Stimulated activated naive CD4-positive, alpha-beta T cell treated with Interleukin-2 at 50 U/mL for 16 hours (primary cell): ENCODE measurements around the gene LHFPL6.

Source experiments
- DNase-seq: peaks from one replicate; lab custom pipeline; 2025; lab: John Stamatoyannopoulos, UW

Gene LHFPL6

DNA sequence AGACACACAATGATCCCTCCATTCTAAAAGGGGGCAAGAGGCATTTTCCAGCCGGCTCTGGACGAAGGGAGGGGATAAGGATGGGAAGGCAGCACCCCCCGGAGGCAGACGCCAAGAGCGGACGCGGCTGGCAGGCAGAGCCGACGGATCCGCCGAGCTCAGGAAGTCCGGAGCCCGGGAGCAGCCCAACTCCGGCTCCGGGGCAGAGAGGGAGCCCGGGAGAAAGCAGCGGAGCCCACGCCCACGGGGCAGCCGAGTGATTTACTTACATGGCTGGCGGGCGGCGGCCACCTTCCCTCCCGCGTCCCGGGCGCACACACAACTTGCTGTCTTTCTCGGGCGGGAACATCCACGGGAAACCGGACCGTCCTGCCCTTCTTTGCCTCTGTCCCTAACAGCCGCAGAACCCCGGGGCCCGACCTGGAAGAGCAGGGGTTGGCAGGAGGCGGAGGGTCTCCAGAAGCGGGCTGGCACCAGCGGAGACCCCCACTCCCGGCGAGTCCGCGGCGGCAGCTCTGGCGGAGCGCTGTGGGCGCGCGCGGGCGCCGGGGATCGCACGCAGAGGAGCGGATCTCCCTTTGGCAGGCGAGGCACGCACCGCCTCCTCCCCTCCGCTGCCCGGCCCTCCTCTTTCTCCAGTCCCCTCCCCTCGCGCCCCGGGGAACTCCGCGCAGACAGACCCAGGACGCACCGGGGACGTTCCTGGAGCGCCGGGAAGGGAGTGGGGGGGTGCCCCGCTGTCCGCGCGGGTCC, at the start of gene LHFPL6:
Gene LHFPL6, minus strand, starts transcription at position 580 of the 753 bp plus-strand sequence.
- peak; percentile 61 for DNase-seq

DNA sequence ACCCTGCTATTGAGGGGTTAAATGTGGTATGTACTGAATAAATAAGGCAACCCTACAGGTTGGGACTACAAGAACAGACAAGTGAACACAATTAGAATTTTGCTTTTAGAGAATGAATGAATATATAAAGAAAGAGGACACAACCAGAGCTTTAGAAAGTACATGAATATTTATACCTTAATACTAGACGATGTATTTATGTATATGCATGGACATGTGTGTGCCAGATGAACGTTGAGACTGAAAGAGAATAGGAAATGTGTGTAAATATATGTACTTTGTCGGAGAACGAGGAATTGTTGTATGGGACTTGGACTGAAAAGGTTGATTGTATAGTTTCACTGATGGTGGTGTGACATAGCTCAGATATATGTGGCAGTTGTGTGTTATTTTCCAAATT, 43.1 kb upstream of the LHFPL6 start:
- DNase-seq: no peak

DNA sequence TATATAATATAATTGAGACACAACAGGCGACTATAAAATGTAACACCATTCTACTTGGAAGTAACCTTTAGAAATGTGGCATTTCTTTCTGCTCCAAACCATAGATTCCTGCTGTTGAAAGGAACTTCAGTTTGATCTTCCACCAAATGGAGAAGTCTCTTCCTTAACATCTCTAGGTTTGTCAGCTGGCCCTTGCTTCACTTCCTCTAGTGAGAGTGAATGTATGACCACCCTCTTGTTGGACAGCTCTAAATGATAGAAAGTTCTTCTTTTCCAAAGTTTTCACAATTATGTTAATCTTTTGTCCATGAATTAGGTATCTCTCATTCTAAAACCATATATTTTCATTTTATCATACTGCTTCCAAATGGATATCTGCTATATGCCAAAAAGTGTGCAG, 38.7 kb upstream of the LHFPL6 start:
- DNase-seq: no peak

DNA sequence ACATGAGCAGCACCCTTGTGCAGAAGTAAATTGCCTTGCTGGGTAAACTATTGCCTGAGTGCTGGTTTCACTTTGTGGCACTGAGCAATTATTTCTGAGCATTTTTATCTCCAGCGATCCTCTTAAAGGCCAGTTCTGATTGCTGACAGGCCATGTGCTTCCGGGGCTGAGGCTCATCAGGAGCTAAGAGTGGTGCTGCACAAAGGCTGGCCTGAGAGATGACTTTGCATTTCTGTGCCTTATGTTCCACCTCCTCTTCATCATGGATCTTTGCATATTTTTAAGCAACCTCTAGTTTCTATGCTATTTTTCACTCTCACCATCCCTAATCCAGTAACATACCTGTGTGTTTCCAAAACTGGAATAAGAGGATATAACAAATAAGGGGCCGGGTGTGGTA, 34.9 kb upstream of the LHFPL6 start:
- no peak for DNase-seq

DNA sequence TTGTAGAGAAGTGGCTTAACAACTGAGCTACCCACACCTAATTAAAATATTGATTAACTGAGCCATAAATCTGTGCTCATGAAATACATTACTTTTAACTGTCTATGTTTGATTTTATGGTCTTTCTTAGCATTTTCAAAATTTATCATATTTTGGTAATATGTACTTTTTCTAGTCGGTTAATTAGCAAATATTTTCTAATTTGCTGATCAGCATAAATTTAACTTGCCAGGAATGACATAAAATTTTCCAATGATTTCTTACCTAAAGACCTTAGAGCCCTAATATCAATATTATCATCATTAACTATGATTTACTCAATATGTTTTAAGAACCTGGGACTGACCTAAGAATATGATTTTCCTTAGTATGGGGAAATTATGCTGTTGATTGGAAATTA, 32.6 kb upstream of the LHFPL6 start:
- no peak for DNase-seq

DNA sequence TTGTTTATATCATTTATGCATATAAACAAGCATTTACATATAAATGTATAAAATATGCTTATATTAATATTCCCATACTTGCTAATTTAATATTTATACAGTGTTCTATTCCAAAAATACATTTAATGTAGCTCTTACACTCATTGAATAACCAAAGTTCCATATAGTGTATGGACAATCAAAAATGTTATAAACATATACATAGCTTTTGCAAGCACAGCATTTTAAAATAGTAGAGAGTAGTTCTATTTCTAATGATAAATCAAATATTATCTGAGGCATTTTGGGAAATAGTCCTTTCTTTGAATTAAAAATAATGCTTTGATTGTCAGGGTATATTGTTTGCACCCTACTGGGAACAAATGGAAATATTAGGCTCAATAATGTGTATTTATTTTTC, 30.0 kb upstream of the LHFPL6 start:
- DNase-seq: no peak

DNA sequence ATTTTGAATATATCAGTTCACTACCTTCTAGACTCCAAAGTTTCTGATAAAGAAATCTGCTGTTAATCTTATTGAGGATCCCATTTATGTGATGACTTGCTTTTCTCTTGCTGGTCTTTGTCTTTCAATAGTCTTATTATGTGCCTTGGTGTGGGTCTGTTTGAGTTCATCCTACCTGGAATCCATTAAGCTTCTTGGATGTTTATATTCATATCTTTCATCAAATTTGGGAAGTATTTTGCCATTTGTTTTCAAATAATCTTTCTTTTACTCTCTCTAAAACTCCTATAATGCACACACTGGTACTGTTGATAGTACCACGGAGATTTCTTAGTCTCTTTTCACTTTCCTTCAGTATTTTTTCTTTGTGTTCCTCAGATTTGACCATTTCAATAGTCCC, 28.3 kb upstream of the LHFPL6 start:
- DNase-seq: no peak

DNA sequence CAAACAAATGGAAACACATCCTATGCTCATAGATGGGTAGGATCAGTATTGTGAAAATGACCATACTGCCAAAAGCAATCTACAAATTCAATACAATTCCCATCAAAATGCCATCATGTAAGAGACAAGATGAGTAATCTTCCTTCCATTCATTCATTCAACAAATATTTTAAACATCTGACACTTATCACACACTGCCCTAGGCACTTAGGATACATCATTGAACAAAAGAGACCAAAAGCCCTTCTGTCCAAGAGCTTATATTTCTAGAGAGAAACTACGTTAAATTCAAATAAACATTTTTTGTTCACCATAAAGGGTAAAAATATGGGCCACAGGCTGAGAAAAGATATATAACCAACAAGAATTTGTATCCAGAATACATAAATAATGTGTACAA, 20.5 kb upstream of the LHFPL6 start:
- DNase-seq: no peak

DNA sequence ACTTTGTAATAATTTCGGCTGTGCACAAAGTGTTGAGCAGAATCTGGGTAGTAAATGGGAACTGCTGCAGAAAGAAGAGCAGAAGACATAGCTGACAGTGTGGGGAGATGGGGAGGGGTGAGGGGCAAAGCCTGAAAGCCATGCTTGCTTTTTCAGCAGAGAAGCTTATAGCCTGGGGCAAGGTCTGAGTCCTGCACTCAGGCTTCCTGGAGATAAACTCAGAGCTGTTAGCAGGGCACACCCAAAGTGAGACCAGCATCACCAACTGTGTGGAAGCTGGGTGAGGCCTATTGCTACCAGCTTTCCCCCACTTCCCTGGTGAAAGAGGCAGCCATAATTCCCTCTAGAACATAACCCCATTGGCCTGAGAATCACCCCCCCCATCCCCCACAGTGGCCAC, 15.6 kb upstream of the LHFPL6 start:
- DNase-seq: no peak

DNA sequence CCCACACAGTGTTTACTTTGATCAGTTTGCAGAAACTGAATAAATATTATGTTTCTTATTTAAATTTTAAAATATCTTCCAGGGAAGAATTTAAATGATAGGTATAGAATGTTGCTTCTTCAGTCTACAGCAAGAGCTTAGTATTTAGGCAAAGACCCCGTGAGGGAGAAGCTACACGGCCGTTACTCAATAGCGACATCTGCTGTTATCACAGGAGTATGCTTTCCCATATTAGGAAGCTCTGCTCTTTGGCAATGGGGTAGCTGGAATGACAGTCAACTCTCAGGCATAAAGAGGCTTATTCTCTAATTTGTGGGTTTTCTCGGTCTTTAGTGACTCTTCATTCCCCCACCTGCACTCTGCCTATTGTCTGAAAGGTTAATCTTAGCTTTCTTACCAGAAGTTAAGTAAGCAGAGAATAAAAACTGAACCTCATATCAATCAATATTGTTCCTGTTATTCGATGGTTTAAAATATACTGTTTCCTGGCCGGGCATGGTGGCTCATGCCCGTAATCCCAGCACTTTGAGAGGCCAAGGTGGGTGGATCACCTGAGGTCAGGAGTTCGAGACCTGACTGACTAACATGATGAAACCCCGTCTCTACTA, 13.2 kb upstream of the LHFPL6 start:
- DNase-seq: no peak

DNA sequence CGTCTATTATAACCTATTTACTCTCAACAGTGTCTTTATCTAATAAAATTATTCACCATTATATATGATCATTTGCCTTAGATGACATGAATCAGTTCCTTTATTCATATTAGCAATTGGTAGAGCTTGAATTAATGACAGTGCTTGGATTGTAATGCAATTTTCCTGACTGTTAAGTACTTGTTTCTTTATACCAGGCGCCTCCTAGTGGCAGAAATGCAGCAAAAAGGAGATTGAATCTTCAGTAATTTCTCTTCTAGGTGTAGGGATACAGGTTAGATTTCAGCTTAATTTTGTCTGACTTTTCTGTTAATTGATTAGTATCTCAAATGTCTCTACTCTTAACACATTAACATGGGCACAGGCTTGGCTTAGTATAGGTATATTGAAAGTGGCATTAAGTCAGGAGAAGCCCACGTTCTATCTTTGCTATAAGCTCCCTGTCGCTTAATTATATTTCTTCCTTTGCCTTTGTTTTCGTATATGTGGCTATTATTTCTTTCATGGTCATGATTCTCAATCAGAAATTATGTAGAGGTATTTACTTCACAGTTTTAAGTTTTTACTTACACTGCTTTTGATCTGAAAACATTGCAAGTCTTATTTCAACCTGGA, 9.1 kb upstream of the LHFPL6 start:
- peak; percentile 41 for DNase-seq

DNA sequence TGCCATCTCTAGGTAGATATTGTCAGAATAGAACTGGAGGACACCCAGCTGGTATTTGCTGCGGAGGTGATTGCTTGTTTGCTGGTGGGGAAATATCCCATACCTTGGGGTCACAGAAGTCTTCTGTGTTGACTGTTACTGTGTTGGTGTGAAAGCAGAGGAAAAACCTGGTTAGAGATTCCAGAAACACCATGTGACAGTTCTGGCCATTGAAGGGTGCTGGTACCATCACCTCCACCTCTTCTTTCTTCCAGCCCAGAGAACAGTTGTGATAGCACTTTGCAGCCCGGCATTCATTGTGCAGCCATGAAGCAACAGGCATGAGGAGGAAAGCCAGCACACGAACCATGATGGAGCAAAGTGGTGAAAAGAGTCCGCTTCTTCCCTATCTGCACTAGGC, 4.9 kb upstream of the LHFPL6 start:
- no peak for DNase-seq

DNA sequence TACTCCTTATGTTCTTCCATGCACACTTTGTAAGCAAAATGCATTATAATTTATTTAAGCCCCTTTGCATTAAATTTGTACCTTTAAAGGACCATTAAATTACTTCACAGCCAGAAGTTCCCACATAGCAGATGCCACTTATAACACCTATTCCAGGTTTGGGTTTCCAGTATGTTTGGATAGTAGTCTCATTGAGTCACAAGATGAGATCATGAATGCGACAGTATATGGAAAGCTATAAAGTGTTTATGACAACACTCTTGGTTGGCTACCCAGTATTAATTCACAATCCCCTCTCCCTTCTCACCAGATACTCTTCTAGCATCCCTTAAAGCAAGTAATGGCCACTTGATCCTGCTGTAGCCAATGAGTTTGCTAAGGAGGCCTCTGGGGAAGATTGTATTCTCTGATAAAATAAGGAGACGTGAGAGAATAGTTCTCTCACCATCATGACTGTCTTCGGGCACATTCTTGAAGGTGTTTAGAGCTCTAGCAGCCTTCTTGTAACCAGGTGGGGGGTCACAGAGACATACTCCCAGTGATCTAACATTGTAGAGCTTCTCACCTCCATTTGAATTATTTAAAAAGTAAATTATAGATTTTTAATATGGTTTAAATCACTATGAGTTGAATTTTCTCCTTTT, 2.8 kb upstream of the LHFPL6 start:
- DNase-seq: no peak

DNA sequence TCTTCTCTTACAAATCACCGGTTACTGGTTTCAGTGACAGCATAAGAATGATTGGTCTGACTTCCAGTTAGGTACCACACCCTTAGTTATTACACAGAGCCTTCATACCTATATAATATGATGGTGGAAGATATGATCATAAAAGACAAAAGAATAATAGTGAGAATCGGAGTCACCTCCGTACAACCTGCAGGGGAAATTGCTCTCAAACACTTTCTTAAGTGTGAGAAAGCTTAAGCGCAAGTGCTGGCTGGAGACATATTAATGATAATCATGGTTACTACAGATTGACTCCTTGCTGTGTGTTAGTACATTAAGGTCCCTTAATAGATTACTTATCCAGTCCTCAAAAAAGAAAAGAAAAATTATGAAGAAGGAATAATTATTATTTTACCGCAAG, 1.8 kb upstream of the LHFPL6 start:
- no peak for DNase-seq

DNA sequence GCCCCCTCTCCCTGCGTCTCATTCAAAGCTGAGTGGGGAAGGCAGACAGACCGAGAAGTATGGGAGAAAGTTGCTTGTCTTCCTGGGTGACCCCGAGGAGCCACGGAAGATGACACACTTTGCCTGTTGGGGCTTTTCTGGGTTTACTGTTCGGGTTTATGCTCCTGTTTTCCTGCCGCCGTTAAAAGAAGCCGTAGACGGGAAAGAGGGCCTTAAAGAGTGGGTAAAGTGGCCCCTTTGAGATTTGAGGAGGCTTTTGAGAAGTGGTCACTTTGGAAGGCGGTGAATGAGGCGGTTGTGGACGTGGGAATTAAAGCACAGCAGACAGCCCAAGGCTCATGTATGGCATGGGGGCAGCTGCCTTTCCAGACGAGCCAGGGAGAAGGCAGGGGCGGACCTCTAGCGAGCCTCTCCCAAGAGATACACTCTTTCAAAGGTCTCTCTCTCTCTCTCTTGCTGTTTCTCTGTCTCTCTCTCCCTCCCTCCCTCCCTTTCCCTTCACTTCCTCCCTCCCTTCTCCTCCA, 493 bp upstream of the LHFPL6 start:
- no peak for DNase-seq

DNA sequence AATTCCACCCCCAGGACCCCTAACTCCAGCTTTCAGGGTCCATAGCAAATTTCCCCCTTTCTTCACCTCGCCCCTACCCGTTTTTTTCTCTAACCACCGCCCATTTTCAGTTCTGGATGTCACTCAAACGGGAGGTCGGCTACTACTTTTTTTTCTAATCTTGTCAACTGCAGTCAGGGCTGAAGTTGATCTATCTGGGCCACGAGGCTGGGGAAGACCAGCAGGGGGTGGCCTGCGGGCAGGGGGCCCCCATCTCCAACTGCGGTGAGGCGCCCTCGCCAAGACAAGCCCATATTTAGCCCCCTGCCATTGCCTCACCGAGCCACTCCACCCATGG, 748 bp downstream of the LHFPL6 start:
- DNase-seq: no peak

DNA sequence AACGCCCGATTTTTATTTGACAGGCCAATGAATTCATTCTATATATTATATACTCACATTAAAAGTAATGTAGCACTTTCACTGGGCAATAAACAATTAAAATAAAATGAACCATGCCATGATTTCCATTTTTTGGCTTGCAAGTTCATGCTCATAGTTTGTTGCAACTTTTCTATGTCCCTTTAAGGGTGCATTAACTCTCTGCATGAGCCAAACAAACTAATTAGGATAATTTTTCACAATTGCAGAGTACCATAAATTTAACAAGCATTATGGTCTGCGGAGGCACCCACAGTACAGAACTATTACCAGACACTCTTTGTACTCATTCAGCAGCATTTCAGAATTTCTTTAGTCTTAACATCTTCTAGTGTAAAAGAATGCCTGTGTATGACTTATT, 1.4 kb downstream of the LHFPL6 start:
- no peak for DNase-seq

DNA sequence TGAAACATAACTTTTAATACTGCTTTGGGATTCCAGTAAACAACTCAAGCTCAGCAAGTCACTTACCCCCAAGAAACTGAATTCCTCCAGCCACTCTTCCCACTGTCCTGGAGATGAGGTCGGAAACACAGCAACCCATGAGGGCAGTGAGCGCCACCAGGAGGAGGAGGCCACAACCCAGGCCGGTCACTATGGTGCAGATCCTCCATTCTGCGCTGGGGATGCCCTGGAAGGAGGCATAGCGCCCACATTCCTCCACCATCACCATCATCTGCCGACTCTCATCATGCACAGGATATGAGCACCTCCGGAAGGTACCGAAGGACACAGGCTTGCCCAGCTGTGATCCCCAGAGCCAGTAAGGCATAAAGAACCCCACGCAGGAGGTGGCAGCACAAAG, 2.2 kb downstream of the LHFPL6 start:
- no peak for DNase-seq

DNA sequence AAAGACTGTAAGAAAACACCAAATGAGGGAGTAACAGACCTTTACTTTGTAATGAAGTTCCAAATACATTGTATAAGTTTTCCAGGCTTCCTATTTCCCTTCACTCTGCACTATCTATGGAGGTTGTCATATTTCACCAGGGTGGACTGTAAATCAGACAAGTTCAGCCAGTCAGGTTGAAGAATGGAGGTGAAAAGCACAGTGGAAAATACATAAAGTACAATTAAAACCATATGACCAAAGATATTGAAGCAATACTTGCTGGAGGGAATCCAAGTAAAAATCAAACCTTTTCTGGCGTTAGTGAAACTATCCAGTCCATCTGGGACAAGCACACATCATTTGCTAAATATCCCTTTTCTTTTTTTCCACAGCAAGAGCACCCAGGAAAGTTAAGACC, 3.2 kb downstream of the LHFPL6 start:
- no peak for DNase-seq

DNA sequence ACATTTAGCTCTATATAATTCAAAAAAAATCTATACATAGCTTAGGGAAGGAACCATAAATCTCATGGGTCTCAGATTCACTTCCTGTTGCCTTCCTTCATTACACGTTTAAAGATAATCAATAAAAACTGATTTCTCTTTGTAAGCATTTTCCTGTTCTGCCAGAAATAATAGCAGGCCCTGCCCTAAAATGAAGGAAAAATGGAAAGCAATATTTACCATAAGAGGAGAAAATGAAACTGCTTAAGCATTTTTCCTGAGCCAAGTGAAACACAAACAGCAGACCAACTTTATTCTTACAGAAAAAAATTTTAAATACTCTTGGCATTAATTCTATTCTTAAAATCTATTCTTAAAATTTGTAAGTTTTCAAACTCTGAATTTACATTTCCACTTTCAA, 4.0 kb downstream of the LHFPL6 start:
- DNase-seq: no peak

DNA sequence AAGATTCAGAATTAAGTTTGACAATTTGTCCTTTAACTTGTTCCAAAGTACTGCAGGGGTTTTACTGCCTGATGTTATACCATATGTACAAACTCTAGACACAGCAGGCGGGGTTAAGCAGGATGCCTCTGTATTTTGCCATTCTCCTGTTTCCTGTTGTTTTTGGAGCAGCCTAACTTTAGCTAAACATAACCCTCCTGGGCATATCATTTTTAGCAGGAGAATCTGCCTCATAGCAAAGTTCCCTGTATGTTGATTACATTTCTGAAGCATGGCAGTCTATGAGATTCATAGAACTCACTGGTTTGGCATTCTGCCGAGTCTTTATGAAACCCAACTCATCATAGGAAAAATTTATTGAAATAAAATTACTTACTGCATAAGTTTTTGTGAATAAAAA, 5.2 kb downstream of the LHFPL6 start:
- DNase-seq: no peak

DNA sequence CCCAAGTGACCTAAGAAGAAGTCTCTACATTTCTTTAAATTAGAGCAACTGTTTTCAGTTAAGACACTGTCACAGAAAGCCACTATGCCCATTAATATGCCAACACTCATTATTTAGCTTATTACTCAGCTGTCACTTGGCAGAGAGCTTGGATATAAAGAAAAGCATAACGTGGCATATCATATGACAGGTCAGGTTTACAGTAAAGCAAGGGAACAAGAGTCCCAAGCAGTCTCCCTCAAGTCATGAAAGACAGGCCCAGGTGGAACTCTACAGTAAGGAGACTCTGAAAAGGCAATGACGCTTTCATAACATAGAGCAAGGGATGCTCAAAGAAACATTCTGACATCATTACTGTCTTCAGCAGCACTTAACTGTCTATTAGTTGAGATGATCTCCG, 6.3 kb downstream of the LHFPL6 start:
- DNase-seq: no peak

DNA sequence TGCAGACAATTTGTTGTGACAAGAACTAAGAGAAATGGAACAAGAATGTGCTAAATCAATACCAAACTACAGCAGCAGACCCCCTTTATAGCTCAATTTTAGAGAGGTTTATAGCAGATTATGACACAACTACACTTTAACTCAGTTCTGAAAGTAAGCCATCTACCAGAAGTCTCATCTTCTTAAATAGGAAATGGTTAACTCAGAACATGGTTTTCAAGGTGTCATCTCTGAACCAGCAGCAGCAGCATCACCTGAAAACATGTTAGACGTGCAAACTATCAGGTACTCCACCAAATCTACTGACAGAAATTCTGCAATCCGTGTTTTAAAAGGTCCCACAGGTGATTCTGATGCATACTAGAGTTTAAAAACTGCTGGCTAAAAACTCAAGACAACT, 6.8 kb downstream of the LHFPL6 start:
- no peak for DNase-seq
